GM19023 (cell line): ENCODE data around the gene MAP1LC3C.

ENCODE experiments used
- ATAC-seq: cut with Tn5 transposase; IDR thresholded peaks from one replicate; pipeline ENCODE4 v1.9.1; 2021; ENCODE audit warnings: mild to moderate bottlenecking, moderate library complexity; ENCODE audit not compliant: unreplicated experiment

The MAP1LC3C gene

DNA sequence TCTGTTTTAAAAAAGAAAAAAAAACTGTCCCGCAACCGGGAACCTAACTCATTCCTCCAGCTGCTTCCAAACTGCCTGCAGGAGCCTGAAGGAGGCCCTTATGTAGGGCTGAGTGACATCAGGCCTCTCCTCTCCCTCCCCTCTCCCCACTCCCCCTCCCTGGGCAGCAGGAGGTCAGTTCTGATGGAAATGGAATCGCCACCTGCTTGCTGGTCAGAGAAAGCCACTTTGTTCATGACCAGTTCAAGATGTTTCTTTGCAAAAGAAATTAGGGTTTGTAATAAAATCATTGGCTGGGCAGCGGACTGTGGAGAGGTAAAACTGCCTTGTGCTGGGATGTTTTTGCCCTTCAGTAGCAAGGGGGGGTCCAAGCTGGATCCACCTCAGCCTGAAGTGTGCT is at the start of gene MAP1LC3C:
Gene MAP1LC3C, minus strand, starts transcription at position 73 of the 400 bp plus-strand sequence. CDS start 90 bp downstream, outside the sequence.
- no peak for ATAC-seq

DNA sequence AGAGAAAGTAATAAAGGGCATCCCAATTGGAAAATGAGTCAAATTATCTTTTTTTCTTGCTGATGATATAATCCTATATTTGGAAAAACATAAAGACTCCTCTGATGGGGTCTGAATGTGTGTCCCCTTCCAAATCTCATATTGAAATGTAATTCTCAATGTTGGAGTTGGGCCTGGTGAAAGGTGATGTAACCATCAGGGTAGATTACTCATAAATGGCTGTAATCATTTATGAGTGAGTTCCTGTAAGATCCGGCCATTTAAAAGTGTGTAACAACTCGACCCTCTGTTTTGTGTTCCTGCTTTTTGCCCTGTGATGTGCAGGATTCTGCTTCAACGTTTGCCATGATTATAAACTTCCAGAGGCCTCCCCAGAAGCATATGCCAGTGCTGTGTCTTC is 44.3 kb upstream of the MAP1LC3C start:
- no peak for ATAC-seq

DNA sequence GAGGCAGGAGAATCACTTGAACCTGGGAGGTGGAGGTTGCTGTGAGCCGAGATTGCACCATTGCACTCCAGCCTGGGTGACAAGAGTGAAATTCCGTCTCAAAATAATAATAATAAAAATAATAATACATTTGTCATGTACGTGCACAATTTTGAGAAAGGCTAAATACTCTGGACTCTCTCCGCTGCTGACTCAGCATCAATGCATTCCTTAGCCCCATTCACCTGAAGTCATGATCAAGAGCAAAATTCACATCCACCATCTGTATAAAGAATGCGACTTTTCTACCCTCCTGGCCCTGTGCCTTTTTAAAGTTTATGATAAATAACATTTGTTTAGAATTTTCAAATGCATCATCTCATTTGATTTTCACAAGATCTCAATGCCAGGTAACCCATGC is 35.5 kb upstream of the MAP1LC3C start:
- ATAC-seq = no peak

DNA sequence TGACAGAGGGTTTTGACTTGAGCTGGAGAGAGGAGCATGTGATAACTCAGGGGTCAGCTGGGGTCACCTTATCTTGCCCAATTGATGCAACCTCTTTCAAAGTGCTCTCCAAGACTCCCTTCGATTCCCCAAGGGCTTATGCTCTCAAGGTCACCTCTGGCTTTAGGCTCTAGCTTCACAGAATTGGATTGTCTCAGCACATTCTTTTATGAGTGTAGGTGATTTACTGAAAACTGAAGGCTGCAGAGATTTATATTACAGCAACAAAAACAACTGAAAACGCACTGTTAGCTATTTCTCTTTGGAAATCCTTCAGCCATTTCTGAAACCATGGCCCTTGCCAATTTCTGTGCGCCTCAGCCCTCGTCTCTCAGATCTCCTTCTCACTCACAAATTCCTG is 34.5 kb upstream of the MAP1LC3C start:
- ATAC-seq = no peak

DNA sequence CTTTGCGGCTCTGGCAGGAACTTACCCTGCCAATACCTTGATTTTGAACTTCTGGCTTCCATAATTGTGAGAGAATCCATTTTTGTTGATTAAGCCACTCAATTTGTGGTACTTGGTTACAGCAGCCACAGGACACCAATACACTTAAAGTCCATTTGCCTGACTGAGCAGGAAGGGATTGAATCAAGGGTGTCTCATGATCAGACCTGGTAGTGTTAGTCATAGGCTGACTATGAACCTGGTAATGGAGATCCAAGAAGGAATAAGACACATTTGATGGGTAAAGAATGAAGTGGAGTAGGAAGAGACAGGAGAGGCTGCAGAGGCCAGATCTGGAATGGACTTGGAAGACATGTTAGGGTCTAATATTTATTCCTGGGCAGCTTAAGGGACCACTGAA is 31.2 kb upstream of the MAP1LC3C start:
- ATAC-seq = no peak

GRCh38 chr1:242025681-242026080 is 26.8 kb upstream of the MAP1LC3C start:
- ATAC-seq = no peak

- ATAC-seq = no peak
Measured at GRCh38 chr1:242023805-242024204, 24.9 kb upstream of the MAP1LC3C start.

- ATAC-seq = no peak
Measured at GRCh38 chr1:242019018-242019417, 20.1 kb upstream of the MAP1LC3C start.

DNA sequence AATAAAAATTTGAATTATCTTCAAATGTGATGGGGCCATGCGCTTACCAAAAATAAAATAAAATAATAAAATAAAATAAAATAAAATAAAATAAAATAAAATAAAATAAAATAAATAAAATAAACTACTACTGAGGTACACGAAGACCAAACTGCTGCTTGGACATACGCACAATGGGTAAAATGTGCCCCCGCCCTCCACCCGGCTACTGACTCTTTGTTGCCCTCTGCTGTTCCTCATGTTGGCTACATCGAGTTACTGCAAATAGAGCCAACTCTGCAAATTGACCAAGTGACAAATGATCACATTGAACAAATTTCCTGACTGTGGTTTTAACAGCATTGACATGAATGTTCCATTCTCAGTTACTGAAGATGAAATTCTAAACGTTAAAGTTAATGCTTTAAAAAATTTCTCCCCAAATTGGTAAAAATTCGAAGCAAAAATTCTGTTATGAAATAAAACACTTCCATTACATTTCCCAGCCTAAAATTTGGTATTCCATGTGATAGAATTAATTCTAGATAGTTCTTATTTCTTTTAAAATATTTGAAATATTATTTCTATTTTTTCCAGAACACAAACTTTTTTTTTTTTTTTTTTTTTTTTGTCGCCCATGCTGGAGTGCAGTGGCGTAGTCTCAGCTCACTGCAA is 18.8 kb upstream of the MAP1LC3C start:
- ATAC-seq = peak; percentile 73

- no peak for ATAC-seq
Measured at GRCh38 chr1:242016479-242016878, 17.6 kb upstream of the MAP1LC3C start.

DNA sequence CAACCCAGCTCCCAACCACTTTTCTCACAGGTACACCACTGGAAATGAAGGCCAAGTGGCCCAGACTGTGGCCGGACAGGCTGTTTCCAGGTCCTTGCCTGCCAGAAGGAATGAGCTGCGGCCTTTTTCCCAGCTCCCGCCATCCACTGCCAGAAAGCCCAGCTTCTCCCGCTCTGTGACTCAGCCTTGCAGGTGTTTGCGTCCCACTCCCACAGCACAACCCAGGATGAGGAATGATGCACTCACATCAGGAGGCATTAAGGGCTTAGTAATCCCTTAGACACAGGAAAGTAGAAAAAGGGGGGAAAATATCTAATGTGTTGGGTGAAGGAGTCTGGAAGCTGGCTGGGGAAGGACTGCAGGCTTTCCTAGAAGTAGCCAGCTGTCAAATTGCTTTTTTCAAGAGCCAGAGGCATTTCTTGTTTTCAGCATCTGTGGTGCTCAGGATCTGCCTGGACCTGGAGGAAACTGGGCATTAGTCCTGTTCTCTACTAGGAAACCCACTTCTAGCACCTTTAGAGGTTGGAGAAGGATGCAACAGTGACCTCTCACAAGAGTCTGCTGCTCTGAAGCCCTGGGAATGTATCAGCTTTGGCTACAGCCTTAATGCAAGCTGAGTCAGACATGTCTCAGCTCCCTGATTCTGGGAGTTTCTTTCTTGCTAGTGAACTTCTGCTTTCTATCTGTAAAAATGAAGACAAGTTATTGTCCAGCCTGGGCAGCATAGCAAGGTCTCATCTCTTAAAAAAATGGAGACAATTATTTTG is 13.2 kb upstream of the MAP1LC3C start:
- ATAC-seq = no peak

DNA sequence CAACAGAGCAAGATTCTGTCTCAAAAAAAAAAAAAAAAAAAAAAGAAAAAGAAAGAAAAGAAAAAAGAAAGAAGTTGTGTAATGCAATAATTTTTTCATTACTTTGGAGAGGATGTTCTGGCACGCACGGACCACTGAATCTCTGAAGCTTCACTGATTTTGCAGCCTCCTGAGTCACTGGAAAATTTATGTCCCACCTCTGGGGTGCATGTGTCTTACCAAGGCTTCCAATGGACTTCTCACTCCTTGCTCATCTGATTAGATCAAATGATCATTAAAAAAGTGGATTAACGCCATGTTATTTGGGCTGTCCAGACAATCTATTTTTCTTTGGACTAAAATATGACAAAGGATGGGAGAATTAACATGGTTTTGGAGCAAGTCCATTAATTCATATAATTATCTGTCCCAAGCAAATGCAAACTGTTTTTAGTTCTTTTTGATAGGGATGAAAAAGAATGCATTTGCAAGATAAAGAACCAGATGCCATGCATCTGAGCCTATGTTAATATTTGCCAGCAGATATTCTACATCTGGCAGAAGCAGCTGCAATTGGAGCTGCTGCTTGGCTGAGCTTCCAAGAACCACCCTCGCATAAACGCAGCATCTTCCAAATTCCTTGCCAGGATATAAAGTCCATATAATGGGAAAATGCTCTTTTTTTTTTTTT is 10.1 kb upstream of the MAP1LC3C start:
- no peak for ATAC-seq

DNA sequence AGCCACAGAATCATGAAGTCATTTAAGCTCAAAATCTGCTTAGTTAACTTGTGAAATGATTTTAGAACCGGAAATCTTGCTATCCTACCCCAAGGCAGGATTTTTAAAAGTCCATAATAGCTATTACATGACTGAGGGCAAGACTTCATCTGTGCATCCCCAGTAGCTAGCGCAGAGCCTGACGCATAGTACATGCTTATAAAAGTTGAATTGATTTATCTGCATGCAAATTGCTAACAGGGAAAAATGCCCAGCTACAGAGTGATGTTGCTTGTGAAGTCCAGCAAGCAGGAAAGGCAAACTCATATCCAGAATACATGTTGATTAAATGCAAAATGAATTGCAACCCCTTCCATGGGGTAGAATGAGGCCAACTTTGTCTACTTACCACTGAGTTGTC is 8.1 kb upstream of the MAP1LC3C start:
- ATAC-seq = no peak

GRCh38 chr1:242005866-242006535 is 7.1 kb upstream of the MAP1LC3C start:
- ATAC-seq = no peak

DNA sequence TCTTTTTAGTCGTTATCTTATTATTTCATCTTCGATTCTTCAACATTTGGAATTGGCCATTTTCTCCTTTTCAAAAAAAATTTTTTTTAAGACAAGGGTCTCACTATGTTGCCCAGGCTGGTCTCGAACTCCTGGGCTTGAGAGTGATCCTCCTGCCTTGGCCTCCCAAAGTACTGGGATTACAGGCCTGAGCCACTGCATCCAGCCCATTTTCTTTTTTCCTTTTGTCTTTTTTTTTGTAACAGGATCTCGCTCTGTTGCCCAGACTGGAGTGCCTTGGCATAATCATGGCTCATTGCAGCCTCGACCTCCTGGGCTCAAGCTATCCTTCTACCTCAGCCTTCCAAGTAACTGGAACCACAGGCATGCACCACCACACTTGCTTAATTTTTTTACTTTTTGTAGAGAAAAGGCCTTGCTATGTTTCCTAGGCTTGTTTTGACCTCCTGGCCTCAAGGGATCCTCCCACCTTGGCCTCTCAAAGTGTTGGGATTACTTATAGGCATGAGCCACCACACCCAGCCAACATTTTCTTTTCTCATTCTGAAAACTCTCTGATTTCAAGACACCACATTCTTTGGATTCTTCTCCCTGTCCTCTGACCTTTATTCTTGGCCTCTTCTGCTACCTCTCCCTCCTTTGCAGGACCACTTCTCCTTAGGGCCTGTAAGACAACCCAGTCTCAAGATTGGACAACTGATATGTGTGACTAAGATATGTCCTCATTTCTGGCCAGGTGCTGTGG is 6.0 kb upstream of the MAP1LC3C start:
- no peak for ATAC-seq

DNA sequence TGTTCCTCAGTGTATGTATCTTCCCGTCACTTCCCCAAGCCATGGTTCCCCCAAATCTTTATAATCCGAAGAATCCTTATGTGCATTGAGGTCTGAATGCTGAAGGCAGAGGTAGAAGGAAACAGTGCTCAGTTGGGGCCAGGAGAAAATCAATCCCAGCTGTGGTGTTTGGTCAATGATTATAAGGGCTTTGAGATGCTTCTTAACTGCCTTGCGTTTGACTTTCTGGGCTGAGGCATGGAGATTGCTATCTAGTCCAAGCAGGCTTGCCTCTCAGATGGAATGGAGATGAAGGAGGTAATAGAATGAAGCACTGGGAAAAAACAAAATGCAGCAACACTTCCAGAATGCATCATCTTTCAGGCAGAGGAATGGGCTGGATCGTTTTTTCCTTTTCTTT is 3.6 kb upstream of the MAP1LC3C start:
- ATAC-seq = no peak

DNA sequence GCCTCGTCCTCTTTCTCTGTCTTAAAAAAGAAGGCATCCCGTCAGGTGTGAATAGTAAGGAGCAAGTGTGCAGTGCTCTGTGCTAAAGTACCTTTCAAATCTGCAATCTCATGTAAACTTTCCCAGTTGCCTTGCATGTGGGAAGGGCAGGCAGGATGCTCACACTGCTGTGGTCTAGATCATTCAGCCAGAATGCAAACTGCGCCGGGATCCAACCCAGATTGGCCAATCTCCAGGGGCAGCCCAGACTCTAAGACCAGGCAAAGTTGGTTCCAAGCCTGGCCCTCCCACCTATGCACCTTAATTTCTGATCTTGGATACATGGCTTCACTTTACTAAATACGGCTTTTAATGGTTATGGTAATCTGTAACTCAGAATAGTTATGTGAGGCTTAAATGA is 3.2 kb upstream of the MAP1LC3C start:
- ATAC-seq = no peak

DNA sequence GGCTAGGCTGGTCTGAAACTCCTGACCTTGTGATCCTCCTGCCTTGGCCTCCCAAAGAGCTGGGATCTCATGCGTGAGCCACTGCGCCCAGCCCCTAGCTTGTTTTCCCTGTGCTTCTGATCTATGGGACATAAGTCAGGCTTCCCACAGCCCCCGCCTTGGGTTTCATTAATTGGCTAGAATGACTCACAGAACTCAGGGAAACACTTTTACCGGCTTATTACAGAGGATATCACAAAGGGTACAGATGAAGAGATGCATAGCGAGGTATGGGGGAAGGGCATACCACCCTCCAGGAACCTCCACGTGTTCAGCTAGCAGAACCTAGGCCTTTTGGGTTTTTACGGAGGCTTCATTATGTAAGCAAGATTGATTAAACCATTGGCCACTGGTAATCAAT is 1.5 kb upstream of the MAP1LC3C start:
- no peak for ATAC-seq

DNA sequence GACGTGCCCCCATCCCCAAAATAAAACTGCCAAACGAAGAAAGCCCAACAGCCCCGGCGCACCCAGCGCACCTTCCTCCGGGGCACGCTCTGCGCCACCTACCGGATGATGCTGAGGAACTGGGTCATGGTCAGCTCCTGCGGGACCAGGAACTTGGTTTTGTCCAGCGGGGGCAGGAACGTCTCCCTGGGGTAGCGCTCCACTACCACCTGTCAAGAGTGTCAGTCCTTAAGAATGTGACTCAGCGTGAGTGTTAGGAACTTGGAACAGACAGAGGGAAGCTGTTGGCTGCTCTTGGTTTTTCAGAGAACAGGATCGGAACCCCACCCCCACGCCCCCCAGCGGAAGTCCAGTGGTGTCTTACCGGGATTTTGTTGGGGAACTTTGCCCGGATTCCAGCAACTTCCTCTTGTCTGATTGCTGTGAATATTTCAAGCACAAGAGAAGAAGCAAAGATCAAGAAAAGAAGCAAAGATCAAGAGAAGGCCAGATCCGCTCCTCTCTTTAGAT is 431 bp downstream of the MAP1LC3C start:
- peak; percentile 73 for ATAC-seq

GRCh38 chr1:241997401-241997998 is 1.4 kb downstream of the MAP1LC3C start:
- ATAC-seq = no peak
